Right lobe of liver (tissue), 6 donors: Measurements from ENCODE around the gene ADTRP. TPM values are rescaled to one million over a fixed set of nuclear protein-coding genes. Genes with fewer than 3 reads are reported as not detected.

Experiments used
- ATAC-seq, 4 donors: fragments of 200-7000 bp; cut with Tn5 transposase; one replicate each; pipeline ENCODE4 v1.9.1; 2020; ENCODE audit warnings: mild to moderate bottlenecking in 4 of 4, moderate library complexity in 4 of 4
- DNase-seq, 3 donors: peaks; one replicate each; pipeline ENCODE4 v3.0.0-alpha.2; 2020
- H3K27ac ChIP-seq, 3 donors: fragments of 200-600 bp; one replicate each; pipeline ENCODE4 v1.8.0; 2022
- H3K27me3 ChIP-seq, 2 donors: fragments of 200-600 bp; one replicate each; pipeline ENCODE4 v1.8.0; 2022
- H3K36me3 ChIP-seq, 4 donors: fragments of 200-600 bp; sonication (generic) in 1 of 4; one replicate each; pipeline versions ENCODE4 v1.5.1 to v1.8.0; 2017 to 2022; ENCODE audit warnings: control low read depth in 1 of 4
- H3K4me1 ChIP-seq, 4 donors: fragments of 200-600 bp; sonication (generic) in 1 of 4; one replicate each; pipeline versions ENCODE4 v1.5.1 to v1.8.0; 2017 to 2022; ENCODE audit warnings: control low read depth in 1 of 4
- H3K4me3 ChIP-seq, 3 donors: fragments of 200-600 bp; one replicate each; pipeline ENCODE4 v1.8.0; 2022
- H3K9me3 ChIP-seq, 4 donors: fragments of 200-600 bp; sonication (generic) in 1 of 4; one replicate each; pipeline versions ENCODE4 v1.5.1 to v1.8.0; 2017 to 2022; ENCODE audit warnings: control low read depth in 1 of 4
- POLR2A ChIP-seq: fragments of 450-650 bp; IDR thresholded peaks from one replicate; pipeline ENCODE4 v1.6.1; 2017; ENCODE audit warnings: antibody characterized with exemption, mild to moderate bottlenecking
- WGBS: methylation state at CpG from one replicate; pipeline ENCODE4 v1.1.6; 2018; ENCODE audit warnings: low coverage, low lambda C conversion rate; ENCODE audit not compliant: insufficient coverage; ENCODE audit errors: missing lambda C conversion rate; 5-methylcytosine and 5-hydroxymethylcytosine counted together
- intact Hi-C, 2 donors: fragments of 100-400 bp; cut with DNase I; formaldehyde crosslinking; loops; one replicate each; pipeline versions ENCODE4 v1.11.2 to v1.14.1; 2022
- total RNA-seq, 6 experiments: library from RNA; depleted of rRNA in 2 of 6; stranded (reverse); fragments of >200 nt in 2 of 6; fragmentation: NEBNext Ultra II Directional in 3 of 6; extraction: Animal tissue kit (Norgen Biotek cat#: 25700) in 3 of 6; gene quantifications; one replicate each; pipeline versions ENCODE4 v1.1.0 to v1.2.4, GENCODE V29; 2016 to 2023
- TF ChIP-seq, protein P1 (sequence below), 4 donors: fragments of 200-600 bp in 3 of 4; fragments of 450-650 bp in 1 of 4; IDR thresholded peaks; one replicate each; pipeline versions ENCODE4 v1.5.1 to v1.8.0; 2016 to 2022; ENCODE audit warnings: antibody characterized with exemption in 4 of 4, mild to moderate bottlenecking in 2 of 4
- donor health status: DM: no; HTN: yes; CAD: no.
- donor health status: DM: no; HTN: no; CAD: no.
- donor health status: DM: no; HTN: no; CAD: no.
- donor health status: DM: no; HTN: yes; CAD: no.
- donor health status: DM: no; HTN: yes; CAD: no.

The ADTRP gene
- total RNA-seq, 6 experiments from 2014 or later, result 0.46 to 1.9 (median 0.92) TPM; not detected in 1

GRCh38 chr6:11770546-11771466 is 7.8 kb downstream of the ADTRP start:
- H3K4me3 ChIP-seq, result no peak overlapping the region
- intact Hi-C loops, result no loop called here
- H3K27me3 ChIP-seq, result no peaks in the 10 kb centered on the region
- WGBS, result 75% methylated on average over 17 of the region's 27 CpGs
- DNase-seq, result peak; percentile 62 to 73 (median 70)
- H3K27ac ChIP-seq, result peak overlapping the region; percentile 33 to 43 (median 37)
- TF ChIP-seq POLR2A, result peak; percentile 12
- TF ChIP-seq, protein P1, sequence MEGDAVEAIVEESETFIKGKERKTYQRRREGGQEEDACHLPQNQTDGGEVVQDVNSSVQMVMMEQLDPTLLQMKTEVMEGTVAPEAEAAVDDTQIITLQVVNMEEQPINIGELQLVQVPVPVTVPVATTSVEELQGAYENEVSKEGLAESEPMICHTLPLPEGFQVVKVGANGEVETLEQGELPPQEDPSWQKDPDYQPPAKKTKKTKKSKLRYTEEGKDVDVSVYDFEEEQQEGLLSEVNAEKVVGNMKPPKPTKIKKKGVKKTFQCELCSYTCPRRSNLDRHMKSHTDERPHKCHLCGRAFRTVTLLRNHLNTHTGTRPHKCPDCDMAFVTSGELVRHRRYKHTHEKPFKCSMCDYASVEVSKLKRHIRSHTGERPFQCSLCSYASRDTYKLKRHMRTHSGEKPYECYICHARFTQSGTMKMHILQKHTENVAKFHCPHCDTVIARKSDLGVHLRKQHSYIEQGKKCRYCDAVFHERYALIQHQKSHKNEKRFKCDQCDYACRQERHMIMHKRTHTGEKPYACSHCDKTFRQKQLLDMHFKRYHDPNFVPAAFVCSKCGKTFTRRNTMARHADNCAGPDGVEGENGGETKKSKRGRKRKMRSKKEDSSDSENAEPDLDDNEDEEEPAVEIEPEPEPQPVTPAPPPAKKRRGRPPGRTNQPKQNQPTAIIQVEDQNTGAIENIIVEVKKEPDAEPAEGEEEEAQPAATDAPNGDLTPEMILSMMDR (IDR thresholded peaks at IDR 0.05), result no peak
- no peaks in the 10 kb centered on the region for H3K4me1 ChIP-seq
- no peaks in the 10 kb centered on the region for H3K9me3 ChIP-seq
- H3K36me3 ChIP-seq, result no peaks in the 10 kb centered on the region
- peak; percentile 70 to 89 (median 85) for ATAC-seq

DNA sequence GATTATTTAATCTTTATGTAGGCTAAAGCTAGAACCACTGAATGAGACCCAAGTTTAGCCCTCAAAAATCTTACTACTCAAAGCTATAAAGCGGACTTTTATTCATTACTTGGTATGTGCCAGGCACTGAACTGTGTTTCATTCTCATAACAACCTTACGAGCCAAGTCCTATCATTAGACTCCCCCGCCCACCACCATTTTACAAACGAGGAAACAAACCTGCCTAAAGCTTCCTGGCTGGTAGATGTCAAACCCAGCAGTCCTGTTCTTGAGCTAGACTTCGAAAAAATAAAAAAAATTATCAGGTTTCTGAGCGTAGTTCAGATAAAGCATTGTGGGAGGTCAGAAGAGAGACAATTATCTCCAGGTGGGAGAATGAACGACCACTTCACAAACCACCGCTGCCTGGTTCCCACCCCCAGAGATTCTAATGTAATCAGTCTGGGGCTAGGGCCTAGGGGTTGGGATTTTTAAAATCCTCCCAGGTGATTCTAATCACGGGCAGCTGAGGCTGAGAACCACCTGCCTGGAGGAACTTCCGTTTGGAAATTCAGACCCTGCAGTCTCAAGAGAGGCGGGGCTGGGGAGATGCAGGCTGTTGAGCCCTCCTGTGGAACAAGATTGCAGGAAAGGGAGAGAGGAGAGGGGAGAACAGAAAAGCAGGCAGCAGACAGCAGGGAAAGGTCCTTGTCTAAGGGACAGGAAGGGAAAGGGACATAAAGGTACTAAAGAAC is 8.6 kb downstream of the ADTRP start:
- Histone ChIP-seq H3K4me1 (no peaks in the 10 kb centered on the region), H3K27me3 (no peaks in the 10 kb centered on the region), H3K9me3 (no peaks in the 10 kb centered on the region), H3K36me3 (no peaks in the 10 kb centered on the region), H3K4me3 (no peak overlapping the region), H3K27ac (peak overlapping the region in 1 of 3 donors; percentile 33)
- TF ChIP-seq POLR2A, result no peak
- TF ChIP-seq, protein P1 (IDR thresholded peaks at IDR 0.05), result no peak
- ATAC-seq (no peak), DNase-seq (no peak)
- 65% methylated on average over 10 of the region's 11 CpGs for WGBS
- intact Hi-C loops, result no loop called here

- no peaks in the 10 kb centered on the region for H3K4me1 ChIP-seq
- no peaks in the 10 kb centered on the region for H3K9me3 ChIP-seq
- 86% methylated on average over 2 of the region's 2 CpGs for WGBS
- DNase-seq (no peak), ATAC-seq (no peak)
- intact Hi-C loops, result no loop called here
- H3K27ac ChIP-seq, result no peak overlapping the region
- TF ChIP-seq POLR2A, result no peak
- TF ChIP-seq, protein P1 (IDR thresholded peaks at IDR 0.05), result no peak
- H3K4me3 ChIP-seq, result no peak overlapping the region
- H3K36me3 ChIP-seq, result no peaks in the 10 kb centered on the region
- no peaks in the 10 kb centered on the region for H3K27me3 ChIP-seq
Measured at GRCh38 chr6:11769244-11769643, 9.4 kb downstream of the ADTRP start.

DNA sequence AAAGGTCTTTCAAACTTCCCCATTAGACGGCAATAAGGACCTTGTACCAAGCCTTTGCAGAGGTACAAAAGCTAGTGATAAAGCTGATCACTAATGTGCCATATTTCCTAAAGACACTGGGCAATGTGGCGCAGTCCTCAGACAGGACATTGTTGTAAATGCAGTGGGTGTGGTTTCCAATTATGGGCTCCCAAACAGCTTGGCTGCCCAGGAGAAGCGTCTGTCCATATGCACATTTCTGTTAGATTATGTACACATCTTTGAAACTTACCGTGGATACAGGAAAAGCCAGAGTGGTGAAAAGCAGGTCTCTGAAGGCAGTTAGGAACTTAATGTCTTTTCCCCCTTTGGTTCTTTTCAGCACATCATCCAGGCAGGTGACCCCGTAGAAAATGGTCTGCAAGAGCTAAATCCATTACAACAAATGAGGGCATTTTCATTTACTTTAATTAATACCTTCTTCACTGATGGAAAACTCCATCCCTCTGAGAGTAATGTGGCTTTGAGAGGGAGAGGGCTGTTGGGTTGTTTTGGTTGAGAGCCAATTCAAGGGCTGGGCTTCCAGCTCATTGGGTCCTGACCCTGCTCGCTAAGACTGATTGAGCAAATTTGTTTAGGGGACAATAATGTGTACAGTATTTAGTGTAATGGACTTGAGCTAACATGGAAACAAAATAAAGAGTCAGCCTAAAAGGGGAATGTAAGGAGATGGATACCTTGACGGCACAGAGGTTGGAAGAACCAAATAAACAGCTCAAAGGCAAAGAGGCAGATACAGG is 10.4 kb downstream of the ADTRP start:
- Histone ChIP-seq H3K27ac (no peak overlapping the region), H3K4me1 (no peaks in the 10 kb centered on the region), H3K4me3 (no peak overlapping the region), H3K27me3 (no peaks in the 10 kb centered on the region), H3K9me3 (no peaks in the 10 kb centered on the region), H3K36me3 (no peaks in the 10 kb centered on the region)
- intact Hi-C loops, result no loop called here
- ATAC-seq (no peak), DNase-seq (no peak)
- no peak for TF ChIP-seq POLR2A
- TF ChIP-seq, protein P1 (IDR thresholded peaks at IDR 0.05), result no peak
- 90% methylated on average over 6 of the region's 7 CpGs for WGBS
